IMR-90 (cell line): ENCODE data around the gene LUC7L. TPM values are rescaled to one million over a fixed set of nuclear protein-coding genes. Genes with fewer than 3 reads are reported as not detected.

ENCODE experiments used
- ATAC-seq: fragments of 200-7000 bp; cut with Tn5 transposase; 2 replicates; pipeline ENCODE4 v1.9.1; 2020; ENCODE audit warnings: low read depth, mild to moderate bottlenecking, moderate library complexity
- BruUV-seq: library from RNA; stranded (reverse); fragments of 400-500 nt; replicated peaks from 2 replicates; lab custom pipeline; 2021; lab: Mats Ljungman, UMichigan
- CTCF ChIA-PET: fragments of 300-600 bp; formaldehyde crosslinking; extraction: SDS; loops from one replicate; lab custom pipeline; 2021; ENCODE audit warnings: antibody characterized with exemption; lab: Yijun Ruan, JAX
- POLR2A ChIA-PET: fragments of 300-600 bp; sonication (Branson Sonifier 250); formaldehyde crosslinking; loops from one replicate; lab custom pipeline; 2022; ENCODE audit warnings: antibody characterized with exemption; ENCODE audit not compliant: unreplicated experiment; lab: Charles Lee
- DNase-seq: peaks from one replicate; pipeline ENCODE4 v3.0.0; 2013
- H2AFZ ChIP-seq: replicated peaks from 2 replicates; pipeline ENCODE3; 2013; ENCODE audit warnings: low read length, mild to moderate bottlenecking; ENCODE audit not compliant: poor library complexity
- H2AK5ac ChIP-seq: 2 replicates; pipeline ENCODE4 v1.6.1; 2013; ENCODE audit warnings: low read depth, low read length, inconsistent platforms
- H2AK9ac ChIP-seq: replicated peaks from 2 replicates; pipeline ENCODE3; 2013; ENCODE audit warnings: mild to moderate bottlenecking, low read depth, low read length, moderate library complexity; ENCODE audit not compliant: poor library complexity
- H2BK120ac ChIP-seq: 2 replicates; pipeline ENCODE4 v1.6.1; 2013; ENCODE audit warnings: low read depth, low read length, inconsistent platforms
- H2BK15ac ChIP-seq: 3 replicates; pipeline ENCODE4 v1.6.1; 2013; ENCODE audit warnings: low read depth, low read length, inconsistent platforms
- H2BK20ac ChIP-seq: 2 replicates; pipeline ENCODE4 v1.6.1; 2013; ENCODE audit warnings: low read depth, mild to moderate bottlenecking, inconsistent platforms, low read length, moderate library complexity
- H2BK5ac ChIP-seq: 2 replicates; pipeline ENCODE4 v1.6.1; 2013; ENCODE audit warnings: mild to moderate bottlenecking, low read depth, low read length, inconsistent platforms; ENCODE audit not compliant: poor library complexity, severe bottlenecking
- H3K14ac ChIP-seq: replicated peaks from 2 replicates; pipeline ENCODE4 v1.6.1; 2013; ENCODE audit warnings: low read depth, low read length, inconsistent platforms
- H3K18ac ChIP-seq: 2 replicates; pipeline ENCODE4 v1.6.1; 2013; ENCODE audit warnings: low read depth, low read length, control low read depth
- H3K23ac ChIP-seq: 2 replicates; pipeline ENCODE4 v1.6.1; 2013; ENCODE audit warnings: low read depth, low read length, inconsistent platforms
- H3K27ac ChIP-seq: 2 replicates; pipeline ENCODE4 v1.5.1; 2013; ENCODE audit warnings: mild to moderate bottlenecking, control low read depth, low read length; ENCODE audit not compliant: insufficient read depth
- H3K27me3 ChIP-seq: 2 replicates; pipeline ENCODE4 v1.6.1; 2013; ENCODE audit warnings: low read length; ENCODE audit not compliant: control insufficient read depth, insufficient read depth
- H3K36me3 ChIP-seq: 2 replicates; pipeline ENCODE4 v1.6.1; 2013; ENCODE audit warnings: low read length, mixed read lengths; ENCODE audit not compliant: control insufficient read depth, insufficient read depth
- H3K4ac ChIP-seq: 2 replicates; pipeline ENCODE4 v1.6.1; 2013; ENCODE audit warnings: low read depth, low read length, inconsistent platforms
- H3K4me1 ChIP-seq: 2 replicates; pipeline ENCODE4 v1.6.1; 2013; ENCODE audit warnings: low read length, mixed read lengths; ENCODE audit not compliant: control insufficient read depth, insufficient read depth
- H3K4me2 ChIP-seq: 2 replicates; pipeline ENCODE4 v1.6.1; 2013; ENCODE audit warnings: low read depth, mild to moderate bottlenecking, control low read depth, low read length, moderate library complexity
- H3K4me3 ChIP-seq: 2 replicates; pipeline ENCODE4 v1.5.1; 2013; ENCODE audit warnings: low read depth, mild to moderate bottlenecking, control low read depth, low read length, moderate library complexity; ENCODE audit not compliant: insufficient read depth
- H3K56ac ChIP-seq: 2 replicates; pipeline ENCODE4 v1.6.1; 2013; ENCODE audit warnings: low read length, inconsistent platforms; ENCODE audit not compliant: insufficient read depth; ENCODE audit errors: extremely low read depth
- H3K79me1 ChIP-seq, 2 experiments: 2 replicates each; pipeline ENCODE4 v1.6.1; 2013; ENCODE audit warnings: low read length in 2 of 2, inconsistent platforms in 1 of 2, low read depth in 1 of 2
- H3K9ac ChIP-seq: 2 replicates; pipeline ENCODE4 v1.6.1; 2013; ENCODE audit warnings: low read depth, low read length, control low read depth
- H3K9me1 ChIP-seq: 2 replicates; pipeline ENCODE4 v1.6.1; 2013; ENCODE audit warnings: low read length, inconsistent platforms; ENCODE audit not compliant: insufficient read depth
- H3K9me3 ChIP-seq: 2 replicates; pipeline ENCODE4 v1.6.1; 2013; ENCODE audit warnings: low read length; ENCODE audit not compliant: control insufficient read depth, insufficient read depth
- H4K20me1 ChIP-seq: 2 replicates; pipeline ENCODE4 v1.6.1; 2013; ENCODE audit warnings: low read length, inconsistent platforms; ENCODE audit not compliant: insufficient read depth
- H4K5ac ChIP-seq: 2 replicates; pipeline ENCODE4 v1.6.1; 2013; ENCODE audit warnings: mild to moderate bottlenecking, low read depth, low read length, control low read depth
- H4K8ac ChIP-seq, 2 experiments: 2 replicates each; pipeline ENCODE4 v1.6.1; 2013; ENCODE audit warnings: low read depth in 2 of 2, low read length in 2 of 2, control low read depth in 1 of 2, inconsistent platforms in 1 of 2
- H4K91ac ChIP-seq: 2 replicates; pipeline ENCODE4 v1.6.1; 2013; ENCODE audit warnings: low read depth, low read length, inconsistent platforms; ENCODE audit not compliant: insufficient read depth
- MAFK ChIP-seq: IDR thresholded peaks from 2 replicates; pipeline ENCODE4 v1.6.1; 2012; ENCODE audit warnings: low read depth, low read length, improper control_type of control experiment
- MAZ ChIP-seq: IDR thresholded peaks from 2 replicates; pipeline ENCODE4 v1.6.1; 2012; ENCODE audit warnings: low read depth, mild to moderate bottlenecking, low read length, improper control_type of control experiment, moderate library complexity, borderline replicate concordance
- NFE2L2 ChIP-seq: fragments of 150-350 bp; IDR thresholded peaks from 2 replicates; pipeline ENCODE4 v1.6.1; 2016; ENCODE audit warnings: low read depth, mild to moderate bottlenecking, low read length
- WGBS, 2 experiments: methylation state at CpG; one replicate each; pipeline versions ENCODE4 v1.1.5 to v1.1.7; 2013; ENCODE audit warnings: missing lambda C conversion rate in 2 of 2; ENCODE audit not compliant: insufficient read length in 1 of 2; ENCODE audit errors: extremely low coverage in 2 of 2; 5-methylcytosine and 5-hydroxymethylcytosine counted together
- dilution Hi-C: fragments of 300-500 bp; cut with HindIII; formaldehyde crosslinking; loops from one replicate; pipeline ENCODE4 v1.14.3; 2018; ENCODE audit warnings: low sequenced_read_pairs; ENCODE audit not compliant: unreplicated experiment
- in situ Hi-C: fragments of 300-500 bp; cut with MboI; formaldehyde crosslinking; loops from 3 replicates; pipeline ENCODE4 v1.14.3; 2019; ENCODE audit warnings: low sequenced_read_pairs, inconsistent platforms, mixed read lengths
- intact Hi-C: fragments of 100-400 bp; cut with micrococcal nuclease; formaldehyde crosslinking; loops from 2 replicates; pipeline ENCODE4 v1.10.0; 2022
- polyA plus RNA-seq, 3 experiments: library from polyadenylated mRNA; depleted of rRNA; stranded (reverse); fragments of >200 nt; gene quantifications; 2 replicates each; pipeline ENCODE4 v1.2.3, GENCODE V29; 2012; ENCODE audit warnings: low replicate concordance in 1 of 3
- total RNA-seq: library from RNA; depleted of rRNA; stranded (reverse); fragments of >200 nt; gene quantifications from 2 replicates; pipeline ENCODE4 v1.2.3, GENCODE V29; 2012

The LUC7L gene
- total and polyA plus RNA-seq, 2 of the 4 experiments (the other 2 are of a cell fraction), result 21.5 to 55.6 TPM

DNA sequence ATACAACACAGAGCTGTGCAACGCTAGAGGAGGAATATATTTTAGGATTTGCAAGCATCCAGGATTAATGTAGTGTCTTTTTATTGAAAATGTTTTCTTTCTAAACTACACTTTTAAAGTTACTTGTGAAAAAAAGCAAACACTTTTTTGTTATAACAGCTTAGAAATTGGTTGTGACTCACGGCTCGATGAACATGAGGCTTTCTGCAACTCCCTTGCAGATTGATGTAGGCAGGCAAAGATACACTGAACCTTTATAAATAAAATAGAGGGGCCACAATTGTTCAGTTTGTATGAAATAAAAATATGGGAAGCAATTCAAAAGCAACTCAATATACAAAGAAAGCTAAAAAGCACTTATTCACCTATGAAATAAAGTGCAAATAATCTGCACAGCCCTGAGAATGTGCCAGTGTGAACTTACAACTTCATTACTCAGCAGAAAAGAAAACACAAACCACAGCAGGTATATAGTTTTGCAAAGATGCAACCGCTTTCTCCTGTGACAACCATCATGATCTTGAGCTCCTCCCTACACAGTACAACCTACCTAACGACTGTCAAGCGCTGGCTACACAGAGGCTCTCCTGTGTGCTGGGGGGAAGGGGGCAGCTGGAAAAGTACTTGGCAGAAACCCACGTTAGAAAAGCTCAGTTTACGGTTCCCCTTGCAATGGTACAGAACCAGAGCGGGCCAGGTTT, 948 bp downstream of the LUC7L start:
- ChIA-PET POLR2A (no interaction called here), CTCF (interaction anchor here (0.7 to 1.2 kb wide), 3 partner anchors 12 to 134 kb away, joined by 4 to 5 read pairs (median 4); no protein-coding TSS in a partner anchor)
- H2AK9ac ChIP-seq, result peak overlapping the region; percentile 94
- H3K9me3 ChIP-seq, result no peaks in the 10 kb centered on the region
- peak overlapping the region; percentile 93 for H3K4me2 ChIP-seq
- peaks cover 24% of the 10 kb centered on the region for H3K36me3 ChIP-seq
- H3K4me1 ChIP-seq, result no peaks in the 10 kb centered on the region
- ATAC-seq, result peak; percentile 9
- peak overlapping the region; percentile 97 for H3K27ac ChIP-seq
- H3K4me3 ChIP-seq, result peak overlapping the region; percentile 87
- H4K20me1 ChIP-seq, result peaks cover 45% of the 10 kb centered on the region
- dilution Hi-C loops (no loop called here), in situ Hi-C loops (no loop called here), intact Hi-C loops (no loop called here)
- H3K79me1 ChIP-seq, result peaks cover 10 to 47% of the 10 kb centered on the region in 2 experiments
- H2AFZ ChIP-seq, result peak overlapping the region; percentile 100
- peak overlapping the region; percentile 48 to 71; a peak in 1 of 4 replicates for H4K8ac ChIP-seq
- H2AK5ac ChIP-seq, result peak overlapping the region; percentile 59
- no peak overlapping the region for H2BK15ac ChIP-seq
- H3K4ac ChIP-seq, result peak overlapping the region; percentile 82
- no peaks in the 10 kb centered on the region for H3K27me3 ChIP-seq
- H3K56ac ChIP-seq, result peak overlapping the region; percentile 83; the same call in 1 of the 2 replicates
- TF ChIP-seq NFE2L2 (no peak), MAFK (peak; percentile 84), MAZ (no peak)
- BruUV-seq, result no TSS peak
- H2BK5ac ChIP-seq, result peak overlapping the region; percentile 99
- no peak overlapping the region for H3K18ac ChIP-seq
- peak overlapping the region; percentile 97 for H3K9ac ChIP-seq
- H3K14ac ChIP-seq, result peak overlapping the region; percentile 96
- DNase-seq, result peak; percentile 10
- no peak overlapping the region for H4K5ac ChIP-seq
- no peak overlapping the region for H2BK120ac ChIP-seq
- 0% methylated on average over 3 of the region's 9 CpGs; no CpG with 5 or more reads in 1 of the 2 experiments for WGBS, 2 experiments
- H3K9me1 ChIP-seq, result peaks cover 6% of the 10 kb centered on the region; the same call in 1 of the 2 replicates
- peak overlapping the region; percentile 82 for H3K23ac ChIP-seq
- H2BK20ac ChIP-seq, result no peak overlapping the region
- H4K91ac ChIP-seq, result peak overlapping the region; percentile 16; the same call in 1 of the 2 replicates
